ENCODE measurements around the gene SERPINA5. TPM values are rescaled to one million over a fixed set of nuclear protein-coding genes. Genes with fewer than 3 reads are reported as not detected.

The SERPINA5 gene
- total and polyA plus RNA-seq, 2 of the 8 experiments (the other 6 are each of a cell fraction or from before 2014, with no cell fraction given) = 1.8 to 1.9 TPM

- H4K20me1 ChIP-seq (replicated peaks in 1 of 2; ENCODE audit: control insufficient read depth in 1 of 2, insufficient read depth in 2 of 2, low read length in 2 of 2) = no peaks in the 10 kb centered on the region
- H3K27me3 ChIP-seq (replicated peaks in 1 of 4; ENCODE audit: control insufficient read depth in 3 of 4, extremely low read depth in 1 of 4, insufficient read depth in 3 of 4, low read length in 3 of 4) = no peaks in the 10 kb centered on the region
- no peak overlapping the region for H3K4ac ChIP-seq (replicated peaks; ENCODE audit: insufficient read length, low read depth, low read length)
- H3K14ac ChIP-seq (ENCODE audit: insufficient read length) = no peak overlapping the region
- no peak overlapping the region for H3K4me3 ChIP-seq (ENCODE audit: extremely low read depth in 1 of 4, insufficient read depth in 2 of 4, low read depth in 3 of 4, low read length in 4 of 4)
- no peak overlapping the region for H2AFZ ChIP-seq (ENCODE audit: low read length)
- no peaks in the 10 kb centered on the region for H3K79me1 ChIP-seq (ENCODE audit: low read depth, low read length)
- no peak overlapping the region for H2BK120ac ChIP-seq (replicated peaks; ENCODE audit: low read depth, low read length)
- H2BK20ac ChIP-seq (ENCODE audit: low read length) = no peak overlapping the region
- no peak overlapping the region for H3K9ac ChIP-seq (replicated peaks in 1 of 4; ENCODE audit: extremely low read depth in 1 of 4, low read depth in 3 of 4, low read length in 3 of 4)
- H4K91ac ChIP-seq (replicated peaks; ENCODE audit: insufficient read length, low read length) = no peak overlapping the region
- ChIA-PET POLR2A (ENCODE audit: partially characterized antibody) (no interaction called here), CTCF (ENCODE audit: partially characterized antibody) (interaction anchor here (0.8 to 5.5 kb wide), 6 partner anchors 10 to 990 kb away, joined by 3 to 53 read pairs (median 14); partner anchors contain the start of gene SERPINA11)
- no peak overlapping the region for H3K23ac ChIP-seq (ENCODE audit: insufficient read length)
- no peak for TF ChIP-seq TAF7 (optimal IDR thresholded peaks at IDR 0.05; ENCODE audit: borderline replicate concordance, low read depth, low read length)
- no peak for TF ChIP-seq ASH2L (IDR thresholded peaks at IDR 0.05; ENCODE audit: low read length)
- no peak for TF ChIP-seq JUN (IDR thresholded peaks at IDR 0.05; ENCODE audit: low read depth, low read length)
- no peak for TF ChIP-seq TEAD4 (IDR thresholded peaks at IDR 0.05; ENCODE audit: low read depth, low read length)
- TF ChIP-seq EZH2 (IDR thresholded peaks at IDR 0.05; ENCODE audit: low read depth, low read length, severe bottlenecking) = no peak
- no peak for TF ChIP-seq USF2 (IDR thresholded peaks at IDR 0.05; ENCODE audit: low read length)
- no peak for TF ChIP-seq FOSL1 (IDR thresholded peaks at IDR 0.05; ENCODE audit: insufficient read depth, low read depth, low read length)
- TF ChIP-seq ATF3 (IDR thresholded peaks at IDR 0.05; ENCODE audit: insufficient read depth, low read depth, low read length) = no peak
- TF ChIP-seq RFX5 (IDR thresholded peaks at IDR 0.05; ENCODE audit: borderline replicate concordance, low read depth, low read length) = no peak
- TF ChIP-seq HDAC6 (IDR thresholded peaks at IDR 0.05; ENCODE audit: low read depth, low read length) = no peak
- TF ChIP-seq TAF1 (IDR thresholded peaks at IDR 0.05; ENCODE audit: low read depth, low read length) = no peak
- TF ChIP-seq CBX5 (IDR thresholded peaks at IDR 0.05; ENCODE audit: low read depth, low read length) = no peak
- H2BK12ac ChIP-seq (ENCODE audit: low read depth, low read length) = no peak overlapping the region
- 71% methylated on average over 4 of the region's 4 CpGs; no CpG with 5 or more reads in 1 of the 2 experiments for WGBS, 2 experiments (ENCODE audit: extremely low coverage in 1 of 2, insufficient coverage in 1 of 2, insufficient read length in 1 of 2, insufficient replicate concordance in 2 of 2, low coverage in 1 of 2, low lambda C conversion rate in 2 of 2, missing lambda C conversion rate in 1 of 2)
- no peaks in the 10 kb centered on the region for H3K23me2 ChIP-seq (ENCODE audit: low read depth, low read length)
- DNase-seq (ENCODE audit: low read depth in 1 of 2, low spot score in 2 of 2) (no peak), FAIRE-seq (no peak)
- H3K56ac ChIP-seq (replicated peaks; ENCODE audit: insufficient read length, low read depth, low read length) = no peak overlapping the region
- no peak overlapping the region for H2BK15ac ChIP-seq (ENCODE audit: low read length)
- no peak overlapping the region for H2AK5ac ChIP-seq (ENCODE audit: low read depth, low read length)
- no peak overlapping the region for H2BK5ac ChIP-seq (ENCODE audit: low read depth, low read length)
- no peak overlapping the region for H3K18ac ChIP-seq (ENCODE audit: extremely low read depth, low read length)
- peaks cover 0 to 9% (median 7%) of the 10 kb centered on the region in 4 experiments for H3K4me1 ChIP-seq (replicated peaks in 1 of 4; ENCODE audit: control insufficient read depth in 3 of 4, insufficient read depth in 4 of 4, low read length in 3 of 4)
- H3K36me3 ChIP-seq (ENCODE audit: control insufficient read depth in 2 of 4, insufficient read depth in 4 of 4, low read length in 3 of 4) = no peaks in the 10 kb centered on the region
- no peaks in the 10 kb centered on the region for H3K9me3 ChIP-seq (ENCODE audit: insufficient read depth in 2 of 2, low read depth in 1 of 2, low read length in 1 of 2)
- H4K5ac ChIP-seq (ENCODE audit: insufficient read length, low read depth, low read length) = no peak overlapping the region
- H4K8ac ChIP-seq (ENCODE audit: extremely low read depth, insufficient read depth, low read length) = no peak overlapping the region
- H3K27ac ChIP-seq (ENCODE audit: low read depth, low read length) = no peak overlapping the region
- no peaks in the 10 kb centered on the region for H3K79me2 ChIP-seq (ENCODE audit: control insufficient read depth in 1 of 2, insufficient read depth in 2 of 2, low read length in 2 of 2)
- no peak overlapping the region for H3K4me2 ChIP-seq (ENCODE audit: insufficient read depth in 1 of 2, low read depth in 2 of 2, low read length in 2 of 2)
Observed at GRCh38 chr14:94547726-94548125, 33.5 kb upstream of the SERPINA5 start.

Data from H1 (cell line).